Cardiac fibroblast (primary cell): ENCODE measurements around the gene SDK2.

ENCODE experiments used
- DNase-seq, 2 donors: peaks; one replicate each; pipeline versions ENCODE4 v3.0.0 to v3.0.0-alpha.2; 2010; ENCODE audit warnings: low read depth in 2 of 2
- H3K4me3 ChIP-seq, 2 donors: replicated peaks in 1 of 2; 1 replicate in 1 of 2; 2 replicates in 1 of 2; pipeline ENCODE4 v1.5.1; 2011; ENCODE audit warnings: low read depth in 2 of 2, low read length in 2 of 2, mild to moderate bottlenecking in 2 of 2, moderate library complexity in 1 of 2
- TF ChIP-seq, protein P1 (sequence below): IDR thresholded peaks from one replicate; pipeline ENCODE4 v1.5.1; 2011; ENCODE audit warnings: low read depth, mild to moderate bottlenecking, low read length, inconsistent platforms

Gene SDK2

DNA sequence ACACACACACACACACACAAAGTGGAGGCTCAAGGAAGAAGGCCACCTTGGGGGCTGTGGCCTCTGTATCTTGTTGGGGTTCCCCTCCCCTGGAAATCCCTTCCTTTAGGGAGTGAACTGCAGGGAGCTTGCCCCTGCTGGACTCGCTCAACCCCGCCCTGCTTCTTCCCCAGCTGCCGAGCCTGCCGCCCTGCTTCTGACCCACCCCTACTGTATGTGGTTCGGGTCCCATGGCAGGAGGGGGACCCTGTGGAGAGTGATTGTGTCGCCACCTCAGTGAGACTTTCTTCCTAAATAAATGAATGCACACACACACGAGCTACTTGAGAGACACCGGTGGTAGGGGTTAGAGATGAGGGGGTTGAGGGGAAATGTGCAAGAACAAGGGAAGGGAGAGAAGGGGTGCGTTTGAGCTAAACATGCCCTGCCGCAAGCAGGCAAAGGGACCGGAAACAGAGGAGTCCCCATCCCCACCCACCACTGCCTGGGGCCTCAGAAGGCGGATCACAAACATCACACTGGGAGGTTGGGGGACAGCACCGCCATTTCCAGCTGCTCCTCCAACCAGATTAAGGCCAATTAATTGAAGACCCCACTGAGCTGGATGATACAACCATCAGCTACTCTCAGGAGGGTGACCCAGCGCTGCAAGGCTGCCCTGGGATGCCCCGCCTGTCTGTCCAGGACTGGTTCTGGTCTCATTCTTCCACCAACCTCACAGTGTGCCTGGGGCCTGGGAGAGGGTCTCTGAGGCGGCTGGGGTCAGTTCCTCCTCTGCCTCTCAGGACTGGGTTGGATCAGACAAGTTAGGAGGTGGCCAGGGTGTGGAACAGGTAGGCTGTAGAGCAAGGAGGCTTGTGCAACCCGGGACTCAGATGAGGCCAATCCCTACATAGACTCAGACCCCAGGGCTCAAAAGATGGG is 98.9 kb downstream of the SDK2 start:
- H3K4me3 ChIP-seq: no peak overlapping the region
- TF ChIP-seq, protein P1, sequence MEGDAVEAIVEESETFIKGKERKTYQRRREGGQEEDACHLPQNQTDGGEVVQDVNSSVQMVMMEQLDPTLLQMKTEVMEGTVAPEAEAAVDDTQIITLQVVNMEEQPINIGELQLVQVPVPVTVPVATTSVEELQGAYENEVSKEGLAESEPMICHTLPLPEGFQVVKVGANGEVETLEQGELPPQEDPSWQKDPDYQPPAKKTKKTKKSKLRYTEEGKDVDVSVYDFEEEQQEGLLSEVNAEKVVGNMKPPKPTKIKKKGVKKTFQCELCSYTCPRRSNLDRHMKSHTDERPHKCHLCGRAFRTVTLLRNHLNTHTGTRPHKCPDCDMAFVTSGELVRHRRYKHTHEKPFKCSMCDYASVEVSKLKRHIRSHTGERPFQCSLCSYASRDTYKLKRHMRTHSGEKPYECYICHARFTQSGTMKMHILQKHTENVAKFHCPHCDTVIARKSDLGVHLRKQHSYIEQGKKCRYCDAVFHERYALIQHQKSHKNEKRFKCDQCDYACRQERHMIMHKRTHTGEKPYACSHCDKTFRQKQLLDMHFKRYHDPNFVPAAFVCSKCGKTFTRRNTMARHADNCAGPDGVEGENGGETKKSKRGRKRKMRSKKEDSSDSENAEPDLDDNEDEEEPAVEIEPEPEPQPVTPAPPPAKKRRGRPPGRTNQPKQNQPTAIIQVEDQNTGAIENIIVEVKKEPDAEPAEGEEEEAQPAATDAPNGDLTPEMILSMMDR: no peak
- DNase-seq: no peak

DNA sequence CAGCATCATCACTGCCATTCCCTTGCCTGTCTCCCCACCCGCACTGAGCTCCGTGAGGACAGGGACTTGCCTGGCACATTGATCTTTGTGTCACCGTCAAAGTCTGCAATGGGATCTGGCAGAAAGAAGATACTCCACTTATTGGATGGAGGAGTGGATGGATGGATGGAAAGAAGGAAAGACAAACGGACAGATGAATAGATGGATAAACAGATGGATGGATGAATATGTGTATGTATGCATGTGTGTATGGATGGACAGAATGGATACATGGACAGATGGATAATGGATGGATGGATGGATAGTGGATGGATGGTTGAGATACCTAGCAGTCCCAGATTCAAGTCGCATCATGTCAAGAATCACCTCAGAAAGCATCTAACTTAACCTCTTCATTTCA is 99.9 kb downstream of the SDK2 start:
- no peak overlapping the region for H3K4me3 ChIP-seq
- no peak for DNase-seq
- TF ChIP-seq, protein P1: no peak

DNA sequence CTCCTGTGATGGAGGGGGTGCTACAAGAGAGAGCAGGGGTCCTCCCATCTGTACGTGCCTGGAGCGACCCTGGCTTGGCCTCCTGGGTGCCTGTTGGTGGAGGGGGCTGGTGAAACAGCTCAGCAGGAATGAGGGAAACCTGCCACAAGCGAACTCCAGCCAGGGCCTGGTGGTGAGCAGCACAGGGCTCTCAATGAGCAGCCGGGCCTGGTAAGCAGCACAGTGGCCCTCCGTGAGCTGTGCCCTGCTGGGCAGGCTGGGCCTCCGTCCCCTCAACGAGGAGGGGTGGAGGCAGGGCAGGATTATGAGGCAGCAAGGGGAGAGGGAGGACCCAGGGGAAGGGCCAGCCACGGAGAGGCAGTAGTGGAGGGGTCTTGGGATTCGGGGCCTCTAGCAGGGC is 101.9 kb downstream of the SDK2 start:
- DNase-seq: no peak
- TF ChIP-seq, protein P1: no peak
- no peak overlapping the region for H3K4me3 ChIP-seq

DNA sequence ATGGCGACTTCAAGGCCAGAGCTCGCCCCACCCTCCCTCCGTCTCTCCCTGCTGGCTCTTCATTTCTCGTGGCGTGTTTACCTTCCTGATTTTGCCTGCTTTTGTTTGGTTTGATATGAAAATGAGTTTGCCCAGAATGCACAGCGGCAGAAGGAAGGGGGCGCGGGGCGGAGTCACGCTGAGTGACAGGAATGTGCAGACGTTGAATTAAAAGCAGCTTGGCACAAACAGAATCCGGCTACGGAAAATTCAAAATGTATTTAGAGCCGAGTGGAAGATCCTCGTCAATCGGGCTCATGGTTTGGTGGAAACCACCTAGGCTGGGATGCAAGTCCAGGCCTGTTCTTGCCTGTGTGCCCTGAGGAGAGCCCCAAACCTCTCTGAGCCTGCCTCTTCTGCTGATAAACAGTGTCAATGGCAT is 102.7 kb downstream of the SDK2 start:
- no peak for DNase-seq
- no peak overlapping the region for H3K4me3 ChIP-seq
- TF ChIP-seq, protein P1: no peak

DNA sequence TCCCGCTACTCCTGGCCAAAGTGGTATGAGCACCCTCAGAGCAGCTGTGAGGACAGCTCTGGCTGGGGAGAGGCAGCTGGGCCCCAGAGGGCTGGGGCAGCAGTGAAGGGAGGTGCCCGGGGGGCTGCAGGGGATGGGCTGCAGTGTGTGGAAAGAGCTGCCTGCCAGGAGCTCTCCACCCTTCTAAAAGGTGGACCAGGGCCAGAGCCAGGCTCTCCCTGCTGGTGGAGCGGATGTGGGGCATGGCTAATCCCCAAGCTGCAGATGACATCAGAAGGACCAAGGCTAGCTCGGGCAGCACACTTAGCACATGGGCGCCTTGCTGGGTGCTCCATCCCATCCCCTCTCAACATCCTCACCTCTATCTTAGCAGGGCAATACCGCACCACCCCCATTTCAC is 103.1 kb downstream of the SDK2 start:
- no peak overlapping the region for H3K4me3 ChIP-seq
- TF ChIP-seq, protein P1: no peak
- DNase-seq: no peak

DNA sequence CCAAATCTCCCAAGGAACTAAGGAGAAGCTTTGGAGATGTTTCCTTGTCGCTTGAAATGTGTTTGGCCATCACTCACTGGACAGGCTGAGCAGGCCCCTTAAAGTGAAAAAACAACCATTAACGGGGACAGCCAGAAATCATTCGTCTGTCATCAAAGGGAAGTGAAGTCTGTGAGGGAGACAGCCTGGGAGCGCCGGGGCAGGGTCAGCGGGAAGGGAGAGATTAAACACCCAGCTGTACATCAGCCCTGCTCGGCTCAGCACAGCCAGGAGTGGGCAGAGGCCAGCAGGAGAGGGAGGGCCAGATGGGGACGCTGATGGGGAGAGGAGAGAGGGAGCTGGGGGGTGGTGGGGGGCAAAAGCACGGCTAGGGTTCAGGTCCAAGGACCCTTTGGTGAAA is 105.1 kb downstream of the SDK2 start:
- DNase-seq: no peak
- TF ChIP-seq, protein P1: no peak
- H3K4me3 ChIP-seq: no peak overlapping the region

DNA sequence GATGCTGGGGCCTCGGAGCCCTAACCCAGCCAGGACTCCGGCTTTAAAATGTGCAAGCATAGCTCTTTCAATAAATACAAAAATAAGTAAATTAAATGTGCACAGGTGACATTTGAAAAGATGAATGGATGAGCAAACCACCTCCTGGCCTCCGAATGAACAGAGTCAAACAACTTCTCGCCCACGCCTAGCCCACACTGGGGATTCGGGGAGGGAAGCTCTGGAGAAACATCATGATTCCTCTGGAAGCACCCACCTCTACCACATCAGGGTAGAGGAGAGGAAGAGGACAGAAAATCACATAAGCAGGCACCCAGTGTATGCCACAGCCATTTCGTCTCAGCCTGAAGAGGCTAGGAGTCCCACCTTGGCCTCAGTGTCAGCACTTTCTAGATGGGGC is 105.8 kb downstream of the SDK2 start:
- TF ChIP-seq, protein P1: no peak
- no peak for DNase-seq
- H3K4me3 ChIP-seq: no peak overlapping the region
